NCI-H2081 treated with DMSO at 0.1 percent for 48 hours (cell line): ENCODE results near the gene UBE2R2.
"Not testable (repeated sequence)": the region's sequence is repeated elsewhere in the genome, so short reads cannot be mapped to it uniquely, and the experiment has no call there.

ENCODE experiments used
- DNase-seq: peaks from one replicate; lab custom pipeline; 2025; lab: John Stamatoyannopoulos, UW

The UBE2R2 gene

DNA sequence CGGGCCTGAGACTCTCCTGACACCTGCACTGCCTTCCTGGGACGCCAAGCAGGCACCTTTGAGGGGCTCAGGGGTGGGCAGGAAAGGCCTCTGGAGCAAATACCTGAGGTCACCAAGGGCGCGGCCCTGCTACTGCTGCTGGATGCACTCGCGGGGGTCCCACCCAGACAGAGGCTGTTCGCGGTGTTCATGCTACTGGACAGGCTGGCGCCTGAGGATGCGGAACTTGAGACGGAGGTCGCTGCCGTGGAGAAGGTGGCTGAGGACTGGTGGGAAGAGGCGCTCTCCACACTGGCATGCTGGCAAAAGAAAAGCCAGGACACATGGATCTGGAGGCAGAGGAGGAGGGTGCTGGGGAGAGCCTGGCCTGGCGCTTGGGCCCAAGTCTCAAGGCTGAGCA is 110.7 kb downstream of the UBE2R2 start:
- DNase-seq, result no peak

DNA sequence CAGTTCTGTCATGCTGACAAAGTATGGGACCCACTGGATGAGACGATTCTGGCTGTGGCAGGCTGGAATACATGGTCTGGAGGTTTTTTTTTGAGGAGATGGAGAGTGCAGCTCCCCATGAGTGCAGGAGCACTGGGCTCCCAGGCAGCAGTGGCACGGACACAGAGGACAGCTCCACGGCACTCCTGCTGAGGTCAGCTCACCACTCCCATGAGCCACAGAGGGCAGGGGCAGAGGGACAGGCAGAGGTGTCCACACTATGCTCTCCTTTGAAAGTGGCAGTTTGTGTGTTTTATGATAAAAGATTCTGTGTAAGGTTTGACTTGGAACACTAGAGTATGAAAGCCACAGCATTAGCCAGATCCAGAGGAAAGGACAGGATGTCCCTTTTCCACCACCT is 114.4 kb downstream of the UBE2R2 start:
- DNase-seq, result no peak

DNA sequence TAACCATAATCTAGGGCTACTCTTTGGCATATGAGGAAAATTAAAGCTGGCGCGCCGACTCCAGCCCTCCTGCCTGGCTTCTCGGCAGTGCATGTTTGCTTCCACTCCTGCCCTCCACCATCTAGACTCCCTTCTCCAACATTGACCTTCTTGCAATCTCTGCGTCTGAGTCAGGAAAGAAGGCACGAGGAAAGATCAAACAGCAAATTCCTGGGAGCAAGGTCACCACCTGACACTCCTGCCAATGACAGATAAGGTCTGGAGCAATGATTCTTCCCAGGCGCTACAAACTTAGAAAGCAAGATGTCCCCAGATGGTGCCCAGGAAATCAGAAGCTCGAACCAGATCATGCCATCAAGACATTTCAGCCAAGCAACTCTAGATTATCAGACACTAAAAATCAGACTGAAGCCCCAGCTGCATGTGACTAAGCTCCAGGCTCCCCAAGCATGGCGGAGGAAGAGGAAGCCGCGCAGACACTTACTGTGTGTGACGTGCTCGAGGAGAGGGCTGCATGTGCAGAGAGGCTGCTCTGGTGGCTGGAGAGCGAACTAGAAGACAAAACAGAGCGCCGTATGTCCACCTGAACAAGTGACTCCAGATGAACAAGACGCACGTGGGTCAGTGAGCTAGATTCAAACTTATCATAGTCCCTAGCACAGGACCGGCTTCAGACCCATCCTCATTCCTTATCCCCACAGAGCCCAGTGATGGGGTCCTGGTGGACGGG is 115.3 kb downstream of the UBE2R2 start:
- DNase-seq, result no peak

DNA sequence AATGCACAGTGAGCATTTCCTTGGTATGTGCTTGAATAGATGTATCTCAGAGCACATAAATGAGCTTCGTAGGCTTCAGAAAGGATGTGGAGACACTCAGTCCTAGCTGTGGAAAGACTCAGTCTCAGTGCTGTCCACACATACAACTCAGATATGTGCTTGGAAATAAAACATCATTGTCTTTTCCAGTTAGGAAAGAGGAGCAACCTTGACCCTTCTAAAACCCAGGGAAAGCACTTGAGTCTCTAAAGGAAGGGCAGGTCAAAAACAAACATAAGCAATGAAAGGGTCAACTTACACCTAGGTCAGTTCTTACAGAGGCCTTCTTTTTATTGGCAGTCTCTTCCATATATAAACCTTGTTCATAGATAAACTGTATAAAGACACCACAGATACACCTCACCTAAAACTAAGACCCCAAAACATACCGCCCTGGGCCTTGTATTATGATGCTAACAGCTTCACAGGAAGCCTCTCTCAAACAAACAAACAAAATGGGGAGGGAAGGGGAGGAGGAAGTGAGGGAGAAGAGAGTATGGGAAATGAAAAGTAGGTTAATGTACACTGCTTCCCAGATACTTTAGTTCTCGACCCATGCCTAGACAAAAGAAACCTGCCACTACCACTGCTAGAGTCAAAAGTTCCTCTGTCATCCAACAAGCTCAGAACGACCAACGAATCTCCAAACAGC is 117.4 kb downstream of the UBE2R2 start:
- DNase-seq, result no peak

DNA sequence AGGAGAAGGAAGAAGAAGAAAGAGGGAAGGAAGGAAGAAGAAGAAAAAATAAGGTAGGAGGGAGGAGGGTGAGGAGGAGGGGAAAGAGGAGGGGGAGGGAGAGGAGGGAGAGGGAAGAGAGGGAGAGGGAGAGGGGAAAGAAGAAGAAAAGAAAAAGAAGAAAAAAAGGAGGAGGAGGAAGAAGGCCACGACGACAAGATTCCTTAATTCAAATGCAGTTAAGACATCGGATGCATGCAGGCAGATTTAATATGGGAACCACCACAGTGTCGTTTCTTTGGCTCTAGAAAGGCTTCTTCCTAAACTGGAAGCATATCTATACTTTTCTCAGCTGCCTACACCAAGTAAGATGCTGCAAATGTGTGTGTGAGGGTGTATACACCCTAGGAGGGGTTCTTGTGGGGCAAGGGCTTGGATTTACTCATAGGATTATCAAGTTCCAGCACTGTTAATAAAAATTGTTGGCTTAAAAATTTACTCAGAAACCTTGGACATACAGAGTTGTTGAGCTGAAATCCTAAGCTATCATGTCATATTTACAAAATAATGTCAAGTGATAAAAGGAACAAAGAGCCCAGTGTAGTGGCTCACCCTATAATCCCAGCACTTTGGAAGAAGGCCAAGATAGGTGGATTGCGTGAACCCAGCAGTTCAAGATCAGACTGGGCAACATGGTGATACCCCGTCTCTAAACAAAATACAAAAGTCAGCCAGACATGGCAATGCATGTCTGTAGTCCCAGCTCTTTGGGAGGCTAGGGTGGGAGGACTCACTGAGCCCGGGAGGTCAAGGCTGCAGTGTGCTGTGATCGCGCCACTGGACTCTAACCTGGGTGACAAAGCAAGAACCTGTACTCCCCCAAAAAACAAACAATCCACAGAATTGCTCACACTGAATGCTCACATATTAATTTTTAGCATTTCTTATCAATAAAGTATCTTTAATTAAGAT is 123.2 kb downstream of the UBE2R2 start:
- no peak for DNase-seq

DNA sequence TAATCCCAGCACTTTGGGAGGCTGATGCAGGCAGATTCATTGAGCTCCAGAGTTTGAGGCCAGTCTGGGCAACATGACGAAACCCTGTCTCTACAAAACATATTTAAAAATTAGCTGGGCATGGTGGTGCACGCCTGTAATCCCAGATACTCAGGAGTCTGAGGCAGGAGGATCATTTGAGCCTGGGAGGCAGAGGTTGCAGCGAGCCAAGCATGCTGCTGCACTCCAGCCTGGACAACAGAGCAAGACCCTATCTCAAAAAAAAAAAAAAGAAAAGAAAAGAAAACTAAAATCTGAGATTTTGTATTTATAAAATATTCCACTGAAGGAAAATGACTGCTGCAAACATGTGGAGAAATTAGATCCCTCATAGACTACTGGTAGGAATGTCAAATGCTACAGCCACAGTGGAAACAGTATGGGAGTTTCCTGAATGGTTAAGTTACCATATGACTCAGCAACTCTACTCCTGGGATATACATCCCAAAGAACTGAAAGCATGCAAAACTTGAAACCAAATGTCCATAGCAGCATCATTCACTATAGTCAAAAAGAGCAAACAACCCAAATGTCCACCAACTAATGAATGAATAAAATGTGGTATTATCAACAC is 125.6 kb downstream of the UBE2R2 start:
- DNase-seq, result no peak

DNA sequence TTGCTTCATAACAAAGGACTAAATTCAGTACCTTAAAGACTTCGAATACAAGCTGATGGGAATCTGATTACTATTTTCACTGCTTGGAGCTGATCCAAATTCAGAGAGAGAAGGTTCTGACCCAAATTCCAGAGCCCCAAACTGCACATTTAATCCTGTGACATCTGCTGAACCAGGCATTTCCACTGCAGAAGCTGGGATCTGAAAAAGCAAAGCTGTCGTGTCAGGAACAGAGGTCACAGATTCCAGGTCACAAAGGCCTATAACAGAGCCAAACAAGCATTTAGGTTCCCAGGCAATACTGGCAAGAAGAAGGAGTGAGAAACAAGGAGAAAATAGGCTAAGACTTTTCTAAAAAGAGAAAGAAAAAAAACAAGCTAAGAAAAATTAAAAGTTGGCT is 126.4 kb downstream of the UBE2R2 start:
- no peak for DNase-seq

DNA sequence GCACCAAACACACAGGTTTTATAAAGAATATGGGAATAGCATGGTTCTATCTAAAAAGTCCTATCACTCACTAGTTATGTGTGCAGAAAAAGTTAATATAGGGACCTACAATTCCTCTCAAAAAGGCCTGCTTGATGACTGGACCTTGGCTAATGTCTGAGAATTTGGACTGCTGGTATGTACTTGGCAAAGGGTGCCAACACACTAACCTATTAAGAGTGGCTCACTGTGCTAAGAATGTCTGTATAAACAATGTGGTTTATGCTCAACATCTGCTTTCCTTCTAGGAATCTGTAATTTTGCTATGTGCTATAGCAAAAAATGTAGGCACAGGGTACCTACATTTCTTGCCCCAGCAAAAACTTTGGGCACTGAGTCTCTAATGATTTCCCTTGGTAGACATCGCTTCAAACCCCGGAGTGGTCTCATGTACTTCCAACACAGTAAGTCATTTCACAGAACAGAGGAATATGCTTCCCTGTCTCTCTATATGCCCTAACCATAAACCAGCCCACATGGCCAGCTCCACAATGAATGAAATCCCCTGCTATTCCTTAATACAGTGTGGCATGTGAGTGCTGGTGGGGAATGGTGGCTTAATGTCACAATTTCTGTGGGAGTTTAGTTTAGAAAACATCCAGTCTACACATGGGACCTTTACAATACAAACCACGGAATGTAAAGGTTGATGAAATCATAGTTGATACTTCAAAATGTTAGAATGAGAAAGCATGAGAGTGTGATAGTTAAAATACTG is 130.0 kb downstream of the UBE2R2 start:
- DNase-seq, result no peak

DNA sequence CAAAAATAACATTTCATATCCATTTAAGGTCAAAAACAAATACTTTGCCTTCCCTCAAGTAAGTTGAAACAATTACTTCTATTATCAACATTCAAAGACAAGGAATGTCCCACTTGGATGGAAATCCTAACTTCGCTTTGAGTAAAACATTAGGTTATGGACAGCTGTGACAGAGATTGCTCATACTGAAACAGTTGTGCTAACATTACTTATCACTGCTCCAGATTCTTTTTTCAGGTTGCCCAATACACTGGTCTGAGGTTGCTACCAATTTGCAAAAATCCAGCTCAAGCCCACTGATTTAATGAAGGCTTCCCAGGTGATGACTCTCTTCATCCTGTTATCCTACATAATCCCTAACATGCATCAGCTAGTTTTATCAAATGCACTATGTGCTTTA is 133.4 kb downstream of the UBE2R2 start:
- DNase-seq, result no peak

DNA sequence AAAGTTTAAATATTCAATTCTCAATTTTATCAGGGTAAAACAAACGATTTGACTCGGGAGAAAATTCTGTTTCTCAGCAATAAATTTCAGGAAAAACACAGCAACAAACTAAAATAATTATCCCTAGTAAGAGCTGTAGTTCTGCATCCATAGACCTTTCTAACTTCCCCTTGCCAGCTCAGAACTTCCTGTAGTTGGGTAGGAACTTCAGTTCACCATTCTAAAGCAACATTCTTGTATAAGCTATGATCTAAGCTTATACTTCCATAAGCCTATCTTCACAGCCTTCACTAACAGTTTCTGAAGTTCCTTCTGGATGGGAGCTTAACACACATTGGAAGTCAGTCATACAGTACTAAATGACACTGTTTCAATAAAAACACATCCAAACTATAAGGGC is 135.1 kb downstream of the UBE2R2 start:
- DNase-seq, result no peak

DNA sequence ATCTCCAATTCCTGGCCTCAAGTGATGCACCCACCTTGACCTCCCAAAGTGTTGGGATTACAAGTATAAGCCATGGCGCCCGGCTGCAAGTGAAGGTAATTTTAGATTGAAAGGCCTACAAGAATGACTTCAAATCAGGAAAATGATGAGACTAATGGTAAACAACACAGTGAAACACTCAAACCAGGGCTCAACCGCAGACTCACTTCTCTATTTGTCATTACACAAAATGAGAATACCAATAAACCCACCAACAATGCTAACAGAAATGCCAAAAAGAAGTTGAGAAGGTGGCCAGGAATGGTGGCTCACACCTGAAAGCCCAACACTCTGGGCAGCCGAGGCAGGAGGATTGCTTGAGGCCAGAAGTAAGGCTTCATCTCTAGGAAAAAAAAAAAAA is 139.6 kb downstream of the UBE2R2 start:
- no peak for DNase-seq

DNA sequence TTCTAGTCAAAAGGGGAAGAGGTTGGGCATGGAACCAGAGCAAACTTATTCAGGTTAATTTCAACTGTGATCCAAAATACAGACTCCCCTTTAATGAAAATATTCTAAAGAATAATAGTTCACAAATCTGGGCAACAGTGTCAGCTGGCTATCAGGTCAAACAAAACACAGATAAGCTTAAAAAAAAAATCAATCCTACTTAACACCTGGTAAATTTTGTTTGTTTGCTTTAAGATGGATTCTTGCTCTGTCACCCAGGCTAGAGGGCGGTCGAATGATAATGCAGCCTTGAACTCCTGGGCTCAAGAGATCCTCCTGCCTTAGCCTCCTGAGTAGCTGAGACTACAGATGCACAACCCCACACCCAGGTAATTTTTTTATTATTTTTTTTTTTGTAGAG is 142.8 kb downstream of the UBE2R2 start:
- DNase-seq, result no peak

DNA sequence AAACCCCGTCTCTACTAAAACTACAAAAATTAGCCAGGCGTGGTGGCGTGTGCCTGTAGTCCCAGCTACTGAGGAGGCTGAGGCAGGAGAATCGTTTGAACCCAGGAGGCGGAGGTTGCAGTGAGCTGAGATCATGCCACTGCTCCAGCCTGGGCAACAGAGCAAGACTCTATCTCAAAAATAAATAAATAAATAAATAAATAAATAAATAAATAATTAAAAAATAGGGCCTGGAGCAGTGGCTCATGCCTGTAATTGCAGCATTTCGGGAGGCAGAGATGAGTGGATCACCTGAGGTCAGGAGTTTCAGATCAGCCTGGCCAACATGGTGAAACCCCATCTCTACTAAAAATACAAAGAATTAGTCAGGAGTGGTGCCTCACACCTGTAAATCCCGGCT is 145.5 kb downstream of the UBE2R2 start:
- not testable (repeated sequence) for DNase-seq

DNA sequence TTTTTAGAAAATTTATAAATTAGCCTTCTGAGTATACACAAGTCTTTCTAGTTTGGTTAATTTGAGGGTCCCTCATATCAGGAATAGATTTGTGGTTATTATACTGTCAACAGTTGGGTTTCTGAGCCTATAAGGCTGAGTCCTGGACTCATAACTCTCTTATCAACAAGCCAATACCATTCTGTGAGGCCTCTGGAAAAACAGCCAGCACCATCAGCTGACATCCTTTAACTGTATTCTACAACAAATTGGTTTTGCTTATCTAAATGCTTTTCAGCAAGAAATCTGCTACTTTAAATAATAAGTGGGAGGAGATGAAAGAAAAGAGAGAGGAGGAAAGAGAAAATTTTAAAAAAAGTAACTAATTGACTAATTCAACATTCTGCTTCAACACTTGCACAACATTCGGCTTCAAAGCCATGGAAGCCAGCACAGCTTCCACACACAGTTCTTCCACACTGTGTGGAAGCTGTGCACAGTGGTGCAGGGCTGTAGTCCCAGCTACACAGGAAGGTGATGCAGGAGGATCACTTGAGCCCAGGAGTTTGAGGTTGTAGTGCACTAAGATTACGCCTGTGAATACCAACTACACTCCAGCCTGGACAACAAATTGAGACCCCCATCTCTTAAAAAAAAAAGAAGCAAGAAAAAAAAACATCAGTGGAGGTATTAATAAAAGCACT is 147.3 kb downstream of the UBE2R2 start:
- no peak for DNase-seq
